Measurements from ENCODE around the gene CSAD.
"Not testable (repeated sequence)": the region's sequence is repeated elsewhere in the genome, so short reads cannot be mapped to it uniquely, and the experiment has no call there.

CSAD gene

GRCh38 chr12:53218551-53219291 is 38.0 kb upstream of the CSAD start:
- DNase-seq (ENCODE audit: low read depth, low spot score), result no peak

GRCh38 chr12:53217931-53218307 is 37.2 kb upstream of the CSAD start:
- DNase-seq (ENCODE audit: low read depth, low spot score), result no peak

DNA sequence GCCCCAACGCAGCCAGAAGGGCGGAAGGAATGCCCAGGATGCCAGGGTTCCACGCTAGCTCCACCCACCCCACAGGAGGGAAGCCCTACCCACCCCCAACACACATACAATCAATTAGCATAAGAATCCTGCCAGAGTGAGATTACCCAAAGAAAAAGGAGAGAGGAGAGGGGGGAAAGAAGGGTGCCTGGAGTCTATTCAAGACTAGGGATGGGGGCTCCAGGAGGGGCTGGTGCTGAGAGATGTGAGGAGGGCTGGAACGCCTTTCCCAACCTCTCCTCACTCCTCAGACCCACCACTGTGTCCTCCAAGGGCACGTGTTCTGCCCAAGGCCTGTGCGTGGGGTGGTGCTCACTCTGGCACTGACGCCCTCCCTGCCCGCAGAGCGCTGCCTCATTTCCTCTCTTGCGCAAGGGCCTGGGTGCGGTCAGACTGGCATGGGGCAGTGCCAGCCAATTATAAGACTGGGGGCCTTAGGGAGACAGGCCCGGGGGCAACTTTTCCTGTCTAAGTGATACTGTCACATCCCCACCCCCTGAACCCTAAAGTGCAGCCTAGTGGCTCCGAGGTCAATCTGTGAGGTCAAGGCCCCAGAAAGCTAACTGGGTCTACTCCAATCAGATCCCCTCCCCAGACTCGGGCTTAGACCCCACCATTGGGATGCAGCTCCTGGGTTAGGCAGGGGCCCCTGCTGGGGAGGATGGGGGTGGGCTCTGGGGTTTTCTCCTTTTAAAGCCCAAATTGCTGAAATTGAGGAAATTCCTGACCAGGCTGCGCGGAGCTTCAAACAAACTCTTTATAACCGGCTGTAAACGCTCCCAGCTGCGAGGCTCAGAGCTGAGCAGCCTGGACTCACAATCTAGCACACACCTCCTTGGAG is 36.6 kb upstream of the CSAD start:
- DNase-seq (ENCODE audit: low read depth, low spot score), result no peak

- DNase-seq (ENCODE audit: low read depth, low spot score), result no peak
Observed at GRCh38 chr12:53215497-53215896, 34.8 kb upstream of the CSAD start.

DNA sequence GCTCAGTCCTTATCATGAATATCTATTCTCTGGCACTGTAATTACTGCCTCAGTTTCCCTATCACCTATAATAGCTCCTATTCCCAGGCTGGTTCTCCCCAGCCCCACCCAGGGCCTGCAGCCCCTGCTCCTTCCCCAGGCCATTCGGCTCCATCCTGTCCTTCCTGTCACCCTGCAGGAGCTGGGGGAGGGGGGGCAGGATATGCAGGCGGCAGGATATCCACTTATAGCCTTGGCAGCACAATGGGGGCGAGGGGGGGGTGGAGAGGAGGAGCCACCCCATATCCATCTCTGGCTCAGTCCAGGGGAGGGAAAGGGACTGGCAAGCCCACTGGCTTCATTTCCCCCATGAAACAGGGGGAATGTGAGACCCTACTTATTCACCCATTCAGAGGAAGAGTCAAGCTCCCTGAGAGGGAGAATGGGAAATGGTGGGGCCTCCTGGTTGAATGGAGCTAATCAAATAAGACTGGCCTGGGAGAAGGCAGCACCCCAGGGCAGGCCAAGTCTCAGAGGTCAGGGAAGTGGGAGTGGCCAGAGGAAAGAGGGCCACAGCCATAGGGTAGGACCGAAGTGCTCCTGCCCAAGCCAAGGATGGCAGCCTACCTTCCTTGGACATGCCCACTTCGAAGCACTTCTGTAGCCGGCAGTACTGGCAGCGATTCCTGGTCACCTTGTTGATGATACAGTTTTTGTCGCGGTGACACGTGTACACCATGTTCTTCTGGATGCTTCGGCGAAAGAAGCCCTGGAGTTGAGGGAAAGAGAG is 34.1 kb upstream of the CSAD start:
- no peak for DNase-seq (ENCODE audit: low read depth, low spot score)

GRCh38 chr12:53214221-53214620 is 33.5 kb upstream of the CSAD start:
- no peak for DNase-seq (ENCODE audit: low read depth, low spot score)

- peak; percentile 59 for DNase-seq (ENCODE audit: low read depth, low spot score)
Observed at GRCh38 chr12:53213348-53213747, 32.6 kb upstream of the CSAD start.

- DNase-seq (ENCODE audit: low read depth, low spot score), result no peak
Observed at GRCh38 chr12:53212931-53213330, 32.2 kb upstream of the CSAD start.

DNA sequence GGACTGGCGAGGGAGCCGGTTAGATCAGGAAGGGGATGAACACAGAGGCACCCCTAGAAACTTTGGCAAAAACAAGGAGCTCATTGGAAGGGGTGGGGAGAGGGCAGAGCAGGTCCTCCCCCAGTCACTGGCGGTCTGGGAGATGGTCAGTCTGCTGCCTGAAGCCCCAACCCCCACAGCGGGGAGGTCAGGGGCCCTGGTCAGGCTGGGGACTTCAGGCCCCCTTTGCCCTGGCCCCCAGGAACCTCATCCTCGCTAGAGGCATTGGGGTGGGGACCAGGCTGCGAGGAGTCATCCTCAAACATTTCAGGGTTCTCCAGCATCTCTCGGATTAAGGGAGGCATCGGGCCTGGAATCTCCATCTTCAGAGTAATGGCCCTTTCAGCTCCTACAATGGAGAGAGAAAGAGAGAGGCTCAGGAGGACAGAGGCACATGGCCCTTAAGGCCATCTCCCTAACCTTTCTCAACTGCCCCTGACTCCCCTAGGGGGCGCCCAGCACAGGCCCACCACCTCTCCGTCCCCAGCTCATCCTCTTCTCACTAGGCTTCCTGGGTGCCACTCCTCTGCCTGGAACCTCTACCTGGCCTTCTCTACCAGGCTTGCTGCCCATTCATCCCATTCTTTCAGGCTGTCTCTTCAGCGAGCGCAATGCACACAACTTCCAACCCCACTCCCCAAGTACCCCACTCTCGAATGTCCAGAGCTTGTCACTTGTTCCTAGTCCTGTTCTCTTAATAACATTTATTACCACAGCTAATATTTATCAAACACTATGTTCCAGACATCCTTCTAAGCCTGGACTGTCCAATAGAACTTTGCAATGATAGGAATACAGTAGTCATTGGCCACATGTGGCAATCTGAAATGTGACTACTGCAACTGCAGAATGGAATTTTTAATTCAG is 31.0 kb upstream of the CSAD start:
- no peak for DNase-seq (ENCODE audit: low read depth, low spot score)

- no peak for DNase-seq (ENCODE audit: low read depth, low spot score)
Observed at GRCh38 chr12:53210843-53211242, 30.1 kb upstream of the CSAD start.

- no peak for DNase-seq (ENCODE audit: low read depth, low spot score)
Observed at GRCh38 chr12:53208877-53209463, 28.2 kb upstream of the CSAD start.

GRCh38 chr12:53208435-53208834 is 27.7 kb upstream of the CSAD start:
- no peak for DNase-seq (ENCODE audit: low read depth, low spot score)

GRCh38 chr12:53207042-53207441 is 26.3 kb upstream of the CSAD start, which contains the start of gene ITGB7:
Gene ITGB7 (minus strand): TSS chr12:53207251. CDS start chr12:53200443, 6,808 bp downstream.
- no peak for DNase-seq (ENCODE audit: low read depth, low spot score)

DNA sequence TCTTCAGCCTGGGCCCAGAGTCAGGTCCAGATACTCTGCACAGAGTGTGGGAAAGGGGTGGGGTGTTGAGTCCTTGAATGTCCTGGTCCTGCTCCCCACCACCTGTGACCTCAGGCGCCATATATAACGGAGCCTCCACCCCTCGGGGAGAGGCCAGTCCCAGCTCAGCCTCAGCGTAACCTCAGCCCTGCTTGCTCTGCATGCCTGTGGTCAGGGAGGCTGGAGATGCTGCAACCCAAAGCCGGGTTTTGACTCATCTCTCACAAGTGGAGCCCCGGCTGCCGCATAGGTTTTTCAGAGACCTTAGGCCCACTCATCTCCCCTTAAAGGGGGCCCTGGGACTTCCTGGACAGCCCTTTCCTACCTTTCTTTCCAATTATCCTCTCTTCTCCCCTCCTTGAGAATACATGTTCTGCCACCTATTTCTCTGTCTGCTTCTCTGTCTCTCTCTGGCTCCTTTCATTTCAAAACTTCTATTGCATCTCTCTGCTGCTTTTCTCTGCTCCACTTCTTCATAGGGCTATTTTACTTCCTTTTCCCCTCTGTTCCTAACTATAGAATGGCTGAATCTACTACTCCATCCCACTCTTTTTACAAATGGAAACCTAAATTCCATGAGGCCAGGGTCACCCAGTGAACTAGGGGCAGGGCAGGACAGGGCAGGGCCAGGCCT is 25.2 kb upstream of the CSAD start:
- no peak for DNase-seq (ENCODE audit: low read depth, low spot score)

DNA sequence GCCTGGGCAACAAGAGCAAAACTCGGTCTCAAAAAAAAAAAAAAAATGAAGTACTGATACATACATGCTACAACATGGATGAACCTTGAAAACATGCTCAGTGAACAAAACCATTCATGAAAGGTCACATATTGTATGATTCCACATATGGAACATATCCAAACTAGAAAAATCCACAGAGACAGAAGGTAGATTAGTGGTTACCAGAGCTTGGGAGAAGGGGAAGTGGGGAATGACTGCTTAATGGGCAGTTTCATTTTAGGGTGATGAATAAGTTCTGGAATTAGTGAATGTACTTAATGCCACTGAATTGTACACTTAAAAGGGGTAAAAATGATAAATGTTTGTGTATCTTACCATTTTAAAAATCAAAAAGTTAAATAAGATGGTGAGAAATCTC is 23.6 kb upstream of the CSAD start:
- DNase-seq (ENCODE audit: low read depth, low spot score), result no peak

DNA sequence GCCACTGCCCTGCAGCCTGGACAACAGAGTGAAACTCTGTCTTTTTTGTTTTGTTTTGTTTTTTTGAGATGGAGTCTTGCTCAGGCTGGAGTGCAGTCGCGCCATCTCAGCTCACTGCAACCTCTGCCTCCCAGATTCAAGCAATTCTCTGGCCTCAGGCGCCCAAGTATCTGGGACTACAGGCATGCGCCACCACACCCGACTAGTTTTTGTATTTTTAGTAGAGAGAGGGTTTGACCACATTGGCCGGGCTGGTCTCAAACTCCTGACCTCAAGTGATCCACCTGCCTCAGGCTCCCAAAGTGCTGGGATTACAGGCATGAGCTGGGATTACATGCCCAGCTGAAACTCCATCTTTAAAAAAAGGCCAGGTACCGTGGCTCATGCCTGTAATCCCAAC is 21.6 kb upstream of the CSAD start:
- not testable (repeated sequence) for DNase-seq (ENCODE audit: low read depth, low spot score)

- no peak for DNase-seq (ENCODE audit: low read depth, low spot score)
Observed at GRCh38 chr12:53201639-53202038, 20.9 kb upstream of the CSAD start.

DNA sequence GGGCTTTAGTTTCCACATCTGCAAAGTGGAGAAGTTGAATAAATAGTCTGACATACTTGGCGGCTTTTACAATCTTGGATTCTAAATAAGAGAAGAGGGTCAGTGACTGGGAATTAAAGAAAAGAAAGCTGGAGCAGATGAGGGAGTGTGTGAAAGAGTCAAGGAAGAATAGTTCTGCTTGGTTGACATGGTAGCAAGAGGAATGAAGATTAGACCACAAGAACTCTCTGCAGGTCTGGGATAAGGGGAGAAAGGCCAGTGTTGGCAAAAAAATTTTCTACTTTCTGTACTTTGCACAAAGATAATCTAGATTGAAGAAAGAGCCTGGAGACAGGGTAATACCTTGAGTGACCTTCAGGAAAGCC is 20.4 kb upstream of the CSAD start:
- no peak for DNase-seq (ENCODE audit: low read depth, low spot score)

- DNase-seq (ENCODE audit: low read depth, low spot score), result no peak
Observed at GRCh38 chr12:53200458-53201176, 19.9 kb upstream of the CSAD start.

- DNase-seq (ENCODE audit: low read depth, low spot score), result no peak
Observed at GRCh38 chr12:53200107-53200457, 19.4 kb upstream of the CSAD start.
